Stimulated activated naive CD8-positive, alpha-beta T cell treated with anti-CD3 and anti-CD28 coated beads, Interleukin-15, Interleukin-2, amounts not matched to agents 100 U/mL and 50 U/mL, for 24 hours (primary cell): ENCODE results near the gene RCAN2.
"Not testable (repeated sequence)": the region's sequence is repeated elsewhere in the genome, so short reads cannot be mapped to it uniquely, and the experiment has no call there.

Experiments used
- ATAC-seq: fragments of 150-1000 bp; cut with Tn5 transposase; one replicate; pipeline ENCODE4 v1.10.0; 2021
- DNase-seq: peaks from one replicate; pipeline ENCODE4 v3.0.0; 2021

The RCAN2 gene

DNA sequence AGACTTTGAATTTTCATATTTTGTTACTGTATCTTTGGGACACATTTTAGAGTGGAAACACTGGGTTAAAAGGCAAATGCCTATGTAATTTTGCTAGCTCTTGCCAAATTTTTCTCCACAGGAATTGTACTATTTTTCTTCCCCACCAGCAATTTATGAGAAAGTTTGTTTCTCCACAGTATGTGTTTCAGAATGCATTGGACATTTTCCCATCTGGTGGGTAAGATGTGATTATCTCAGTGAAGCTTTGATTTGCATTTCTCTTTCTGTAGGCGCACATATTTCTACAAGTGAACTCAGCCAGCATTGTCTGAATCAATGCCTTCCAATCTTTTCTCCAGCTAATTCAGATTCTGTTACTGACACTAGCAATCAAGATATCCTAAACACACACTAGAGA is 157.8 kb downstream of the RCAN2 start:
- DNase-seq (no peak), ATAC-seq (no peak)

DNA sequence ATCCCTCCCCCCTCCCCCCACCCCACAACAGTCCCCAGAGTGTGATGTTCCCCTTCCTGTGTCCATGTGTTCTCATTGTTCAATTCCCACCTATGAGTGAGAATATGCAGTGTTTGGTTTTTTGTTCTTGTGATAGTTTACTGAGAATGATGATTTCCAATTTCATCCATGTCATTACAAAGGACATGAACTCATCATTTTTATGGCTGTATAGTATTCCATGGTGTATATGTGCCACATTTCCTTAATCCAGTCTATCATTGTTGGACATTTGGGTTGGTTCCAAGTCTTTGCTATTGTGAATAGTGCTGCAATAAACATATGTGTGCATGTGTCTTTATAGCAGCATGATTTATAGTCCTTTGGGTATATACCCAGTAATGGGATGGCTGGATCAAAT is 158.8 kb downstream of the RCAN2 start:
- not testable (repeated sequence) for ATAC-seq, DNase-seq

DNA sequence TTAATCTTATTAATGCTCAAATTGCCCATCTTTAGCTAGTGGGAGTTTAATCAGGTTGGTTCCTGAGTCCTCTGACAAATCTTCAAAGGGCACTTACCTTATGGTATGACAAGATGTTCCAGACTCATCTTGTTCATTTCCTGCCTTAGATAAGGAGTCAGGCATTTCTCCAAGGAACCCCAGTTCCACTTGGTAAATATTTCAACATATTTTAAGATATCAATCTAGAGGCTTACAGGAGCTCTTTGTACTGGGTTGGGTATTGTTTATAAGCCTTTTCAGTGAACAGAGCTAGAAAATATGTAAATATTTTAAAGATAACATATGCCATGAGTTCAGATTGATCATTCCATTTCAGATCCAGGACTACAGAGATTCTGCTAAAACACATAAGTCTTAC is 159.8 kb downstream of the RCAN2 start:
- no peak for DNase-seq
- no peak for ATAC-seq

DNA sequence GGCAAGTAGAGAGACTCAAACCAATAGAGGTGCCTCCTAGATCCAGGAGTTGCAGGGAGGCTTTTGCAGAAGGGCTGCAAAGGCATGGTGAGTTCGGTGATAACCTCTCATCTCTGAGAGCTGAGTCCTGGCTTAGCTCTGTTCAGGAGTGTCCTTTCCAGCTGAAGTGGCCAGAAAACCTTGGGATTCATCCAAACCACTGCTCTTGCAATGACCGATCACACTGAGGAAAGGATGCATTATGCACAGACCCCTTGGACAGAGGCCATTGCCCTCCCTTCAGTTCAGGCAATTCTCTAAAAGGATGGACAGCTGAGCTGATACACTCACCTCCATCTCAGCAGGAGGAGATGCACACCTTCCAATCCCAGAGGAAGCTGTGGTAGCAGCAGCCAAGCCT is 161.7 kb downstream of the RCAN2 start:
- no peak for ATAC-seq
- DNase-seq = no peak

DNA sequence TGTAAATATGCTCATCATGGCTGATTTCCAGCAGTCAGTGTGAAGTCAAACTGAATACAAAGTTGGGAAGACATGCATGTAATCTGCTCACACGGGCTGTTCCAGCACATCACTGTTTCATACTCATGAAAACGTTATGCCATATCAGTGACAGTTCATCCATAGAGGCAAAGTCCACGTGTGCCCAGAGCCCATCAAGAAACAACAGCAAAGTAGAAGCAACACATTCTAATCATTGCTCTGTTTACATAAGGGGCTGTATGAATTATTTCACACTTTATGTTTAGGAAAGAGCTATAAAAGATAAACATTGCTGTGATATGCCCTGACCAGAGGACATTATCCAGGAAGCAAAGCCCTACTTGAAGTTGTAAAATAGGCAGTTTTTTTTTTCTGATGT is 163.5 kb downstream of the RCAN2 start:
- ATAC-seq = no peak

DNA sequence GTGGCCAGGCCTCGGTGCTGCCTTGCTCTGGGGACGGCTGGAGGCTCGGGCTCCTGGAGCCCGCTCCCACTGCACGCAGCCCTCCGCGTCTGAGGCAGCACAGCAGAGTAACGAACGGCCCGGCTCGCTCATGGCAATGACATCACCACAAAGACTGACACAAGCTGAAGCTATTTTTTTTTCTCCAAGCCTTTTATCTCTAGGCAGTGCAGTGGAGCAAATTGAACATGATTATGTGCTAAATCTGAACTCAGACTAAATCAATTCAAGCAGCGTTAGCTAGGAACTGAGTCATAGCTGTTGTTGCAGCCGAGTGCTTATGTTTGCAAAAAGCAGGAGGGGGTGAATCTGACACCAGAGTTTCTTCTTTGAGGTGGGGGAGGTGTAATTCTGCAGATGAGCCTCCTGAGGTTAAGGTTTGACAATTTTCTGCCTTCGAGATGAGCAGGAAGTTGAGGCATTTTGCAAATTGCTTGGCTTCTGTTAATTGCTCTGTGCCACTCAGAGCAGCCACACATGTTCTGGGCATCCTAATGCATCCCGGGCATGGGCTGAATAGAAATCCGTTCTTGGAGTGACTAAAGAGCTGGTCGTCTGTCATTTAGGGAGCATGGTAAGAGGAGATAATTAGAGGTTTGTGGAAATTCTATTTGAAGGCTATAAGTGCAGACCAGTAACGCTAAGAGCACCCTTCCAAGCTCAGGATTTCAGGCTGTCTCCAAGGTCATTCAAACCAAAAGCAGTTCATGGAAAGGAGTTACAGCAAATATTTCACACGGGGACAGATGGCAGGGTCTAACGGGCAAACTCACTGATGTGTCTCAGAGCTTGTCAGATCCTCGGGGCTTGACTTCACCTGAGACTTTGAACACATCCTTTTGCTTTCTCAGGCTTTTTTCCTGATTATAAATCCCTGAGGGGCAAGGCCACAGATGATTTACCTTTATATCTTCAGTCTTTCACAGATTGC is 165.4 kb downstream of the RCAN2 start:
- no peak for DNase-seq
- ATAC-seq = no peak

More for the DNA sequence above, 163.5 kb downstream of the RCAN2 start:
- DNase-seq = no peak

DNA sequence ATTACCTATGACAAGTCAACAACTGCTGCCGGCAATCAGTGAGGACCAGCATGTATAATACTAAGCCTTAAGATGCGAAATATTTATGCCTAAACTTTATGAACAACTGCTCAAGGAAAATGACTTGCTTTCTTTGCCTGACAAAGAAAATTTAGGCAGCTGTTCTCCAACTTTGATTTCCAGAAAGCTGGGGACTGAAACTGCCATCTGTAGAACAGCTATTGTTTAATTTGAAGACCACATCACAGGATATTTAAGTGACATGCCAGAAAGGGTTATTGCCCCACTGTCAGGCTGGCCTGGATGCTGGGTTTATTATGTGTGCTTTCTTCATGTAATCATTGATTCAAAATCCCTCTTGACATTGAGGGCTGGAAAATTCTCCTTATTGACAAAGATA is 166.5 kb downstream of the RCAN2 start:
- ATAC-seq = no peak
- DNase-seq = no peak

DNA sequence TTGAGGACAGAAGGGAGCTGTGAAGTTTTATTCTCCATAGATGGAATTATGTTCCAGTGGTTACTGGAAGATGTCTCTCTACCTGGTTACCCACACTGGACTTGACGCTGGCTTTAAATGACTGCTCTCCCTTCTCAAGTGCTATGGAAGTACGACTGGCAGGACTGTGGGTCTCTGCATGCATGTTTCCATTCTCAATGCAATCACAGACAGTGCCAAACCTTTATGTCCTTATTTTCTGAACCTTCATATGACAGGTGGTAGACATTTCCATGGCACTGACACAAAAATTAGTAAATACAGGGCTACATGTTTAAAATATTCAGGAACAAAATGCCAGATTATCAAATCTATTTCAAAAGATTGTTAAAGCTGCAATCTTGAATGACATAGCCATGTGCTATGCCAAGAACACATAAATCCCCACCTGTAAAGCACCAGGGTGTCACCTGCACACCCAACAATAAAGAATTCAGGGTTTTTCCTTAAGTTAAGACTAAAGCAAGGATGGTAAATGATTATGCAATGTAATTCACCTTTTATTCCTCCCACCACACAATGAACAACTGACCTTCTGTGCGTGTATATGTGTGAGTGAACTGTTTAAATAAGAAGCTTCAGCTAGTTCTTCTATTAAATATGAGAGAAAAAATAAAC is 167.2 kb downstream of the RCAN2 start:
- DNase-seq (no peak), ATAC-seq (no peak)

DNA sequence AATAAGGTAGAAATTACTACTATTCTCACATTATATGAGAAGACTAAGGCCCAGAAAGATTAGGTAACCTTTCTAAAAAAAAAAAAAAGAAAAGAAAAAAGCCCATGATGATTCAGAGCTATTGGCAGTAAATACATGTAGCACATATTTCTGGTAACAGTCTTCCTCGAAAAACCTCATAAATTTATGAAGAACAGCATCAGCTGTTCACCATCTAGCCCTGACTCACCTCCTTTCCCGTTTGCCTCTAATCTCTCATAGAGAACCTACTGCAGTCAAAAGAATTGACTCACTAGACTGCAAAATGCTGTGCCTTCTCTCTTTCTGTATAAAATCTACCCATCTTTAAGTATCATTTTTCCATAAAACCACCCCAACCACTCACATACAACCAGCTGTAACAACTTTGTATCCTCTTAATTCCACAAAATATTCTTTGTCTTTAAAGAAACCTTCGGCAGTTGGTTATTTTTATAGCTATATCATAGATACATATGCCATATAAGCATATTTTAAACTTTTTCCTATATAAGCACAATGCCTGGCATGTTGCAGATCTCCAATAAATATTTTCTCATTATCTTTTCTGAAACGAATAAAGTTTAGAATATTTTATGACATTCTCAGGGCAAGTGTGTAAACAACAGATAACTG is 167.8 kb downstream of the RCAN2 start:
- DNase-seq (no peak), ATAC-seq (peak; percentile 58)

DNA sequence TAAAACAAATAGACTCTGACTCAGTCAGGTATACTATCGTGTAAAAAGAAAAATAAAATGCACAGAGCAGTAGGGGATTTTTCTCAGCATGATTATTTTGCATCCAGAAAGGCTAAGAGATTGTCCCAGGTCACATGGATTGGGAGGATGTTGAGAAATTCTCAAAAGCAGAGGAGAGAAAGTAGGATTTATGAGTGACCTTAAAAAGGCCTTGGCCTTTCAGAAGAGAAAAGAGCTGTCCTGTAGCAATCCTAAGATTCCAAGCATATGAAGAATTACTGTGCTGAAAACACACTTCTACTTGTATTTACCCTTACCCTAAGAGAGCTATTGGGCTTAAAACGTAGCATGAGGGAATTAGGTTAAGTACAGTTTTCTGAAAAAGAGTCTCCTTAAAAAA is 170.7 kb downstream of the RCAN2 start:
- DNase-seq (no peak), ATAC-seq (no peak)

DNA sequence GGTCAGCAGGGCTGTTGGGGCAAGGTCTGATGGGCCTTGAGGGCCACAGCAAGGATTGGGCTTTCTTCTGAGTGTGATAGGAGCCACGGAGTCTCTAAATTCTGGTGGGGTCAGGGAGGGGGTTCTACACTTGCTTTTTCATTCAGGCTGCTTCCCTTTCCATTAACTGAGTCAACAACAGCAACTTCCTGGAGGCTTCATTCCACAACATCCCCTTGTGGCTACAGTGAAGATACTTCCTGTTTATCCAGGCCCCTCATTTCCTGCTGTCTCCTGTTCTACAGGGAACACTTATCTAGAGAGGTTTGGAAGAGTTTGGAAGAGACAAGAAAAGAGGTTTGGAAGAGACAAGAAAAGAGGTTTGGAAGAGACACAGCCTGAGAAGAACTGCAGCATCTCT is 175.7 kb downstream of the RCAN2 start:
- DNase-seq (no peak), ATAC-seq (no peak)

DNA sequence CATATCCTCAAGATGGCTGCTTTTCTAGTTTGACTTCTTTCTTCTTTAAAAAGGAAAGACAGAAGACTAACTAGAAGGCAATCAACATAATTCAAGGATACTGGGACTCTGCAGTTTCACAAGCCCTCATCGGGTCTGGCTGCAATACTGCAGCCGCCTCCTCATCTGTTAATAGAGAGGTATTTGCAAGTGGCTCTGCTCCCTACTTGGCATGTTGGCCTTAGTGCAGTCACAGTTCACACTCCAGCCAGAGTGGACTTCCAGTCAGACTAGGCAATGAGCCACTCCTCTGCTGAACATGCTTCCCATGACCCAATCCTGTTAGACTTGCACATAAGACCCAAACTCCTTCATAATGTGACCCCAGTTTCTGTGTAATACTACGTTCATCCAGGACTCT is 178.6 kb downstream of the RCAN2 start:
- DNase-seq (no peak), ATAC-seq (no peak)

DNA sequence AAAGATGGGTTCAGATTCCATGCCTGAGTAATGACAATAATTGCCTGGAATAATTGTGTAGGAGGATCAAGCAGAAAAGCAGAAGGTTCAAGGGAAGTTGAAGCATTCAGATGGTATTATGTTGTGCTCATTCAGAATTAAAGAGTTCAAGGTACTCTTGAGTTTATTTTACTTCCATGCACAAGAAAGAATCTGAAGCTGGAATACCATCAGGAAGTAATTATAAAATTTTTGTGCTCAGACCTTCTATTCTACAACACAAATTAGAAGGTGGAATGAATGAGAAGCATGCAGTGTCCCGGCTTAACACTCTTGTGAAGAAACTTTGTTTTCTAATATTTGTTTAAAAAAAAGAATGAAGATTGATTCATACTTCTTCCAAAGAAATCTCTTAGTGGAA is 181.1 kb downstream of the RCAN2 start:
- DNase-seq = no peak
- no peak for ATAC-seq

DNA sequence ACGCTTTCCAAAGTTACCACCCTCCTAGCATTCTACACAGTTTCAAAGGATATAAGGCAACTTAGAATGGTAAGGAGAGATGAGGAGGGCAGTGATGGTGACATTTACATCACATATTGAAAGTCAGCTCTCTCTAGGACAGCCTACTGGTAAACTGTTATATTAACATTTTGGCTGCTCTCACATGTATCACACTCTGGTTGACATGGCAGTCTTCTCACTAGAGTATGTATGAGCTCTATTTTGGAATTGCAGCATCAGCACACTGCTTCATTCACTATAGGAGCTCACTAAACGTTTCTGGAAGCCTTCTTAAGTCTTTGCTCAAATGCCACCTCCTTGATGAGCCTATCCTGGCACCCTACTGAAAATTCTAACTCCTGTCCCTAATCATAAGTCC is 184.8 kb downstream of the RCAN2 start:
- ATAC-seq (no peak), DNase-seq (no peak)

DNA sequence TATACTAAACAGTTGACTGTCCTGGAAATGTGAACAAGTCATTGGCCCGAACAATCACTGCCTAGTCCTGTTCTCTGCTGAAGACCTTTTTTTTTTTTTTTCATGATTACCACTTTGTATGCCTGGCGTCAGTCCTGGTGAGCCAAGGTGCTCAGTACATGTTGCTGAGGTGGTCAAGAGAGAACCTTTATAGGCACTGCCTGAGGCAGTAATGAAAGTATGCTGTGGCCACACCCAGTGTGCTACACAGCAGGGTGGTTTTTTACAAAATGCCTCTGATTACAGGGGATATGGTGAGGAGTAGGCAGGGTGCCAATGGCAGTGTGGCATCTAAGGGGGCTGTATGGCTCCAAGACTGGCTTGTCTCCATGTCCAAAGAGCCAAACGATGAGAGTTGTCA is 185.4 kb downstream of the RCAN2 start:
- ATAC-seq (no peak), DNase-seq (no peak)

DNA sequence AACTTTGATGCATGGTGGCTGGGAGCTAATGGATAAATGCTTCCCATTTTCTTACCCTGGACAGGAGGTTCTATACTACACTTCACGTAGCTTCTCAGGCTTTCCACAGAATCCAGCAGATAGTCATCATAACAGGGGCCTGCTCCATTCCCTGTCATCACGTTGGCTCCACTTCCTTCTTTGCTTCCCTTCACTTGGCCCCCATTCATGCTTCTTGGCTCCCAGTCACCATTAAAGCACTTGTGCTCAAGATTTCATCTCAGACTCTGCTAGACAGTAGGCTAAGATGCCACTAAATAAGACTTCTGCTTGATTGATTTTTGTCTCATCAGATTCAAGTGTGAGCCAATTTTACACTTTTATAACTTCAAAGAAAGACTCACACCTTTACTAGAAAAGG is 186.0 kb downstream of the RCAN2 start:
- ATAC-seq = no peak
- DNase-seq = no peak

DNA sequence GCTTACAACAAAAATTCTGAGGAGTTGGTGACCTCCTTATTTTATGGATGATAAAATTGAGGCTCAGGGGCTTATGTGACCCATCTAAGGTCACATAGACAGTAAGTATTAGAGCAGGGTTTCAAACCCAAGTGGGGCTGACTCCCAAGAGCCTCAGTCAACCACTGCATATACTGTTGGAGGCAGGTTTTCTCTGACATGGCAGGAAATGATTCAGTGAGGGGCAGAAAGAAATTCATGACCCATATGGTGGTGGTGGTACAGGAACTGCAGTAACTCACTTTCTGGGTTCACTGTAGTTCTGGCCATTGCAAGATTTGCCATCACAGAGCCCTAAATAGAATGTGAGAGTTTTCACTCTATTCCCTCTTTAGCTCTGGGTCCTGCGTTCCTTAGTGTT is 188.4 kb downstream of the RCAN2 start:
- ATAC-seq = no peak
- DNase-seq = no peak

DNA sequence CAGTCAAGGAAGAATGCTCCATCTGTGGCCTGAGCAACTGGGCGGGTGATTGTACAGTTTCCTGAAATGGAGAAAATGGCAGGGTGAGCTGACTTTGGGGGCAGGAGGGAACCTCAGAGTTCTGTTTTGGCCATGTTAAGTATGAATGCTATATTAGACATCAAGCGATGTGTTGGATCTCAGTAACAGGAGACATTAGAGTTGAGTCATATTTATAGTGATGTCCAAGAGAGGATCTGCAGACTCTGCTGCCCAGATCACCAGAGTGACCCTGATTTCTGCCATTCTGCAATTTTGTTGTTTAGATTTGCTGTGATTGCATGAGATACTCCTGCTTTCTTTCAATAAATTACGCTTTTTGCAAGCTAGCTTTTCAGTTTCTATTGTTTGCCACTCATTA is 189.1 kb downstream of the RCAN2 start:
- no peak for DNase-seq
- no peak for ATAC-seq

DNA sequence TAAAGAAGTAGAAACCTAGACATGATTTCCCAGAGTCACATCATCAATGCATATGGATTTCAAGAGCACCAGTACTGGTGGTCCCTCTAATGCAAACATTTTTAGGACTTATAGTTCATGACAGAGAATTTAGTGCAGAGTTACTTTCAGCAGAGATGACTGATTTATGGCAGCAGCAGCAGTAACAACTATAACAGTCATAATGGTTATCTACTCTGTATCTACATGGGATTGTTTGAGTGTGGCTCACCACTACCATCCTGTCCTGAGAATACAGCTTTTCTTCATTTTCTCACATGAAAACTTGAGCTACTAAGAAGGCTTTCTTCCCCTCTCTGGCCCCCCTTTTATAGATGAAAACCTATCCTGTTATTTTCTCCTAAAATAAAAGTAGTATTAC is 192.0 kb downstream of the RCAN2 start:
- no peak for DNase-seq
- ATAC-seq = no peak

DNA sequence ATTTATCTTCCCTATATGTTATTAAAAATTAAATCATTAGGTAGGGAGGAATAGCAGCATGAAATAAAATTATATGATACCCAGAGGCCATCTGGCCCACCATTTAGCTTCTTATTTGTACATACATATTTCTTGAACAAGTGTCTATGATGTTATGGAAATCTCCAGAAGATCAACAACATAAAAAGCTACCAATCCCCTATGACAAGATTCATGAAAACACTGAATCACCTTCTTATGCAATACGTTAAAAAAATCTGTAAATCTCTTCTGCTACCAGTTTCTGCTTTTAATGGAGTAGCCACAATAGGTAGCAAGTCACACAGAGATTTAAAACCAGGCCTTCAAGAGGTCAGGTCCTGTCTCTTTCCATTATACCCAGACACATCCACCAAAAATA is 194.7 kb downstream of the RCAN2 start:
- ATAC-seq = no peak

DNA sequence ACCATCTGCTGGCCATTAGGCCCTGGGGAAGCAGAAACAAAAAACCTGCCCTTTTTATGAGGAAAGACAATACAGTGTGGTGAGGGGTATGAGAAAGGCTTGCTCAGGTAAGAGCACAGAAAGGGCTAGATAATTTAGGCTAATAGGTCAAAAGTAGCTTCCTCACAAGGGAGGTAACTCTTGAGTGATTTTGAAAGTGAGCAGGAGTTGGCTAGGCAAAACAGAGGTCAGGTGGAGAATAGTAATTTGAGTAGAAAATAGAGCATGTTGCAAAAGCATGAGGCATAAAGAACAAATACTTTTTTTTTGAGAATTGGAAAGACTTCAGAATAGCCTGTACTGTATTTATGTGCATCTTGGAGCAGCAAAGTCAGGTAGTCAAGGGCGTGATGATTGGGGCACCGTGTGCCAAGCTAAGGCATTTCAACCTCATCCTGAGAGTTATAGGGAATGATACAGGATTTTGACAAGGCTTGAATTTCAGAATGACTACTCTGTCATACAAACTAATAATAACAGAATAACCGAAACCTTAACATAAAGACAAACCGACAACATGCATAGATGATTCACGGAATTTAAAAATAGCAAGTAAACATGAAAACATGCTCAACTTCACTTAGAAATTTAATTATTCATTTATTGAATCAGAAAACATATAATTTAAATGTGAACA is 197.5 kb downstream of the RCAN2 start:
- DNase-seq (no peak), ATAC-seq (no peak)

More for the DNA sequence above, 194.7 kb downstream of the RCAN2 start:
- no peak for DNase-seq

DNA sequence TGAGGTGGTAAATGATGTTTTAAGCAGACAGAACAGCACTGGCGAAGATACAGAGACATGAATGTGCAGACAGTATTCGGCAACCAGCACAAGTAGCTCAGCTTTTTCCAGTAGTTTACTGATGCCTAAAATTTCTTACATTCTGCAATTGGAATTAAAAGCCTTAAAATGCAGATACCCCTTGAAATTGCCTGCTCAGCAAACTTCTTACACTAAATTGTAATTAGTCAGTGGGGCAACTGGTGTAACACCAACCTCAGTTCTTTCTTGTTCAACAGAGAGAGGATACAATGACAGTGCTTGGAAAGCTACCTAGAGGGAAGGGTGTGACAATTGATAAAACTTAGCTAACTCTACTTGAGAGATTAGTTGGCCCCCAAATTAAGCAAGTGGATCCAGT is 199.4 kb downstream of the RCAN2 start:
- ATAC-seq = no peak
- no peak for DNase-seq

DNA sequence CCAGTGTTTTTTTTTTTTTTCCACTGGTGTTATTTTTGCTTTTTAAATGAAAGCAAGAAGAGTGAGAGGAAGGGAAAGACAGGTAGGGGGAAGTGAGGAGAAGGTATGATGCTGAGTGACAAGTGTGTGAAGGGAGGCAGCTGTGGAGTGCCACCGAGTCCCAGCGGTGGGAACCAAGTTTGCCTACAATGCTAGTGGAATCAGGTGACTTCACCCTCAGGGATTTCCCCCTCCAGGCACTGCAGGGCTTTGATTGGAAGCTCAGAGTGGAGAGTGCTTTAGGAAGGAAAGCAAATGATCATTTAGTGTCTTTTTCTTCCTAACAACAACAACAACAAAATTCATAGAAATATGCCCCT is 200.0 kb downstream of the RCAN2 start:
- no peak for DNase-seq
- ATAC-seq = no peak
